Measurements from ENCODE around the gene ZSCAN23. TPM values are rescaled to one million over a fixed set of nuclear protein-coding genes. Genes with fewer than 3 reads are reported as not detected.
A peak's percentile ranks its signal among the peaks of the same experiment; 100 is the strongest.

ZSCAN23 gene
- total and polyA plus RNA-seq, 9 of the 15 experiments (the other 6 are each of a cell fraction or from before 2014, with no cell fraction given): 0.05 to 0.29 (median 0.21) TPM; not detected in 1

DNA sequence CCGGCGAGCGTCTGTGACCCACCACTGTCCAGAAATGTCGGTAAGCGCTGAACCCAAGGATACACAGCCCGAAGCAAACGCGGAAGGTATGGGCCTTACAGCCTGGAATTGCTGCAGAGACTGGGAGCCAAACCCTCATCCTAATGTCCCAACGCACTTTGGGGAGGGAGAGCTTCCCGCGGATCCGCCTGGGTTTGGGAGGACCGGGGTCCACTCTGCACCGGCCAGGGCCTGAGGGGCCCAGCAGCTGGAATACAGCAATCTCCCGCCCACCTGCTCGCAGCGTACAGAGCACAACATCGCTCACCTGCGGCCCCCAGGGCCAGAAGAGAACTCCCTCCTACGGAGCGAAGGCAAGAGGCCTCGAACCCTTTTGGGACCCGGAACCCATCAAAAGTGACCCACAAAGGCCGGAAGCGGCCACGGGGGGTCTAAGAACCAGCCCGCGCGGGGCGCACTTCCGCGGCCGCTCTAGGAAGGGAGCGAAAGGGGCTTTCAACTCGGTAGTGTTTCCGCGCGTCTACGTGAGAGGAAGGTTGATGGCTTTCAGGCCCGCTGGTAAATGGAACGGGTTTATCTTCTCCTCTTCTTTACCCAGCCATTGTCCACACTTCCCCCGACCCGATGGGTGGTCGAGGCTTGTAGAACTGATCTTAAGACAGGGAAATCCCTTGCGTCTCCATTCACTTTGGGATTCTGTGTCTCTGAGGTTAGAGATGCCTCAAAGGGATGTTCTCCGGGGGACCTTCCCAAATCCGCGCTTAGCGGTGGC lies 43.8 kb downstream of the ZSCAN23 start, which contains the start of gene ZSCAN12 (continued):
- TF ChIP-seq, protein P1, sequence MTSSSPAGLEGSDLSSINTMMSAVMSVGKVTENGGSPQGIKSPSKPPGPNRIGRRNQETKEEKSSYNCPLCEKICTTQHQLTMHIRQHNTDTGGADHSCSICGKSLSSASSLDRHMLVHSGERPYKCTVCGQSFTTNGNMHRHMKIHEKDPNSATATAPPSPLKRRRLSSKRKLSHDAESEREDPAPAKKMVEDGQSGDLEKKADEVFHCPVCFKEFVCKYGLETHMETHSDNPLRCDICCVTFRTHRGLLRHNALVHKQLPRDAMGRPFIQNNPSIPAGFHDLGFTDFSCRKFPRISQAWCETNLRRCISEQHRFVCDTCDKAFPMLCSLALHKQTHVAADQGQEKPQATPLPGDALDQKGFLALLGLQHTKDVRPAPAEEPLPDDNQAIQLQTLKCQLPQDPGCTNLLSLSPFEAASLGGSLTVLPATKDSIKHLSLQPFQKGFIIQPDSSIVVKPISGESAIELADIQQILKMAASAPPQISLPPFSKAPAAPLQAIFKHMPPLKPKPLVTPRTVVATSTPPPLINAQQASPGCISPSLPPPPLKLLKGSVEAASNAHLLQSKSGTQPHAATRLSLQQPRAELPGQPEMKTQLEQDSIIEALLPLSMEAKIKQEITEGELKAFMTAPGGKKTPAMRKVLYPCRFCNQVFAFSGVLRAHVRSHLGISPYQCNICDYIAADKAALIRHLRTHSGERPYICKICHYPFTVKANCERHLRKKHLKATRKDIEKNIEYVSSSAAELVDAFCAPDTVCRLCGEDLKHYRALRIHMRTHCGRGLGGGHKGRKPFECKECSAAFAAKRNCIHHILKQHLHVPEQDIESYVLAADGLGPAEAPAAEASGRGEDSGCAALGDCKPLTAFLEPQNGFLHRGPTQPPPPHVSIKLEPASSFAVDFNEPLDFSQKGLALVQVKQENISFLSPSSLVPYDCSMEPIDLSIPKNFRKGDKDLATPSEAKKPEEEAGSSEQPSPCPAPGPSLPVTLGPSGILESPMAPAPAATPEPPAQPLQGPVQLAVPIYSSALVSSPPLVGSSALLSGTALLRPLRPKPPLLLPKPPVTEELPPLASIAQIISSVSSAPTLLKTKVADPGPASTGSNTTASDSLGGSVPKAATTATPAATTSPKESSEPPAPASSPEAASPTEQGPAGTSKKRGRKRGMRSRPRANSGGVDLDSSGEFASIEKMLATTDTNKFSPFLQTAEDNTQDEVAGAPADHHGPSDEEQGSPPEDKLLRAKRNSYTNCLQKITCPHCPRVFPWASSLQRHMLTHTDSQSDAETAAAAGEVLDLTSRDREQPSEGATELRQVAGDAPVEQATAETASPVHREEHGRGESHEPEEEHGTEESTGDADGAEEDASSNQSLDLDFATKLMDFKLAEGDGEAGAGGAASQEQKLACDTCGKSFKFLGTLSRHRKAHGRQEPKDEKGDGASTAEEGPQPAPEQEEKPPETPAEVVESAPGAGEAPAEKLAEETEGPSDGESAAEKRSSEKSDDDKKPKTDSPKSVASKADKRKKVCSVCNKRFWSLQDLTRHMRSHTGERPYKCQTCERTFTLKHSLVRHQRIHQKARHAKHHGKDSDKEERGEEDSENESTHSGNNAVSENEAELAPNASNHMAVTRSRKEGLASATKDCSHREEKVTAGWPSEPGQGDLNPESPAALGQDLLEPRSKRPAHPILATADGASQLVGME (CRISPR knock-in tag; IDR thresholded peaks at IDR 0.05): peak; percentile 97
- TF ChIP-seq, protein P2, sequence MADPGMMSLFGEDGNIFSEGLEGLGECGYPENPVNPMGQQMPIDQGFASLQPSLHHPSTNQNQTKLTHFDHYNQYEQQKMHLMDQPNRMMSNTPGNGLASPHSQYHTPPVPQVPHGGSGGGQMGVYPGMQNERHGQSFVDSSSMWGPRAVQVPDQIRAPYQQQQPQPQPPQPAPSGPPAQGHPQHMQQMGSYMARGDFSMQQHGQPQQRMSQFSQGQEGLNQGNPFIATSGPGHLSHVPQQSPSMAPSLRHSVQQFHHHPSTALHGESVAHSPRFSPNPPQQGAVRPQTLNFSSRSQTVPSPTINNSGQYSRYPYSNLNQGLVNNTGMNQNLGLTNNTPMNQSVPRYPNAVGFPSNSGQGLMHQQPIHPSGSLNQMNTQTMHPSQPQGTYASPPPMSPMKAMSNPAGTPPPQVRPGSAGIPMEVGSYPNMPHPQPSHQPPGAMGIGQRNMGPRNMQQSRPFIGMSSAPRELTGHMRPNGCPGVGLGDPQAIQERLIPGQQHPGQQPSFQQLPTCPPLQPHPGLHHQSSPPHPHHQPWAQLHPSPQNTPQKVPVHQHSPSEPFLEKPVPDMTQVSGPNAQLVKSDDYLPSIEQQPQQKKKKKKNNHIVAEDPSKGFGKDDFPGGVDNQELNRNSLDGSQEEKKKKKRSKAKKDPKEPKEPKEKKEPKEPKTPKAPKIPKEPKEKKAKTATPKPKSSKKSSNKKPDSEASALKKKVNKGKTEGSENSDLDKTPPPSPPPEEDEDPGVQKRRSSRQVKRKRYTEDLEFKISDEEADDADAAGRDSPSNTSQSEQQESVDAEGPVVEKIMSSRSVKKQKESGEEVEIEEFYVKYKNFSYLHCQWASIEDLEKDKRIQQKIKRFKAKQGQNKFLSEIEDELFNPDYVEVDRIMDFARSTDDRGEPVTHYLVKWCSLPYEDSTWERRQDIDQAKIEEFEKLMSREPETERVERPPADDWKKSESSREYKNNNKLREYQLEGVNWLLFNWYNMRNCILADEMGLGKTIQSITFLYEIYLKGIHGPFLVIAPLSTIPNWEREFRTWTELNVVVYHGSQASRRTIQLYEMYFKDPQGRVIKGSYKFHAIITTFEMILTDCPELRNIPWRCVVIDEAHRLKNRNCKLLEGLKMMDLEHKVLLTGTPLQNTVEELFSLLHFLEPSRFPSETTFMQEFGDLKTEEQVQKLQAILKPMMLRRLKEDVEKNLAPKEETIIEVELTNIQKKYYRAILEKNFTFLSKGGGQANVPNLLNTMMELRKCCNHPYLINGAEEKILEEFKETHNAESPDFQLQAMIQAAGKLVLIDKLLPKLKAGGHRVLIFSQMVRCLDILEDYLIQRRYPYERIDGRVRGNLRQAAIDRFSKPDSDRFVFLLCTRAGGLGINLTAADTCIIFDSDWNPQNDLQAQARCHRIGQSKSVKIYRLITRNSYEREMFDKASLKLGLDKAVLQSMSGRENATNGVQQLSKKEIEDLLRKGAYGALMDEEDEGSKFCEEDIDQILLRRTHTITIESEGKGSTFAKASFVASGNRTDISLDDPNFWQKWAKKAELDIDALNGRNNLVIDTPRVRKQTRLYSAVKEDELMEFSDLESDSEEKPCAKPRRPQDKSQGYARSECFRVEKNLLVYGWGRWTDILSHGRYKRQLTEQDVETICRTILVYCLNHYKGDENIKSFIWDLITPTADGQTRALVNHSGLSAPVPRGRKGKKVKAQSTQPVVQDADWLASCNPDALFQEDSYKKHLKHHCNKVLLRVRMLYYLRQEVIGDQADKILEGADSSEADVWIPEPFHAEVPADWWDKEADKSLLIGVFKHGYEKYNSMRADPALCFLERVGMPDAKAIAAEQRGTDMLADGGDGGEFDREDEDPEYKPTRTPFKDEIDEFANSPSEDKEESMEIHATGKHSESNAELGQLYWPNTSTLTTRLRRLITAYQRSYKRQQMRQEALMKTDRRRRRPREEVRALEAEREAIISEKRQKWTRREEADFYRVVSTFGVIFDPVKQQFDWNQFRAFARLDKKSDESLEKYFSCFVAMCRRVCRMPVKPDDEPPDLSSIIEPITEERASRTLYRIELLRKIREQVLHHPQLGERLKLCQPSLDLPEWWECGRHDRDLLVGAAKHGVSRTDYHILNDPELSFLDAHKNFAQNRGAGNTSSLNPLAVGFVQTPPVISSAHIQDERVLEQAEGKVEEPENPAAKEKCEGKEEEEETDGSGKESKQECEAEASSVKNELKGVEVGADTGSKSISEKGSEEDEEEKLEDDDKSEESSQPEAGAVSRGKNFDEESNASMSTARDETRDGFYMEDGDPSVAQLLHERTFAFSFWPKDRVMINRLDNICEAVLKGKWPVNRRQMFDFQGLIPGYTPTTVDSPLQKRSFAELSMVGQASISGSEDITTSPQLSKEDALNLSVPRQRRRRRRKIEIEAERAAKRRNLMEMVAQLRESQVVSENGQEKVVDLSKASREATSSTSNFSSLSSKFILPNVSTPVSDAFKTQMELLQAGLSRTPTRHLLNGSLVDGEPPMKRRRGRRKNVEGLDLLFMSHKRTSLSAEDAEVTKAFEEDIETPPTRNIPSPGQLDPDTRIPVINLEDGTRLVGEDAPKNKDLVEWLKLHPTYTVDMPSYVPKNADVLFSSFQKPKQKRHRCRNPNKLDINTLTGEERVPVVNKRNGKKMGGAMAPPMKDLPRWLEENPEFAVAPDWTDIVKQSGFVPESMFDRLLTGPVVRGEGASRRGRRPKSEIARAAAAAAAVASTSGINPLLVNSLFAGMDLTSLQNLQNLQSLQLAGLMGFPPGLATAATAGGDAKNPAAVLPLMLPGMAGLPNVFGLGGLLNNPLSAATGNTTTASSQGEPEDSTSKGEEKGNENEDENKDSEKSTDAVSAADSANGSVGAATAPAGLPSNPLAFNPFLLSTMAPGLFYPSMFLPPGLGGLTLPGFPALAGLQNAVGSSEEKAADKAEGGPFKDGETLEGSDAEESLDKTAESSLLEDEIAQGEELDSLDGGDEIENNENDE (IDR thresholded peaks at IDR 0.05; ENCODE audit: low read depth, low read length): no peak
- TF ChIP-seq, protein P3, sequence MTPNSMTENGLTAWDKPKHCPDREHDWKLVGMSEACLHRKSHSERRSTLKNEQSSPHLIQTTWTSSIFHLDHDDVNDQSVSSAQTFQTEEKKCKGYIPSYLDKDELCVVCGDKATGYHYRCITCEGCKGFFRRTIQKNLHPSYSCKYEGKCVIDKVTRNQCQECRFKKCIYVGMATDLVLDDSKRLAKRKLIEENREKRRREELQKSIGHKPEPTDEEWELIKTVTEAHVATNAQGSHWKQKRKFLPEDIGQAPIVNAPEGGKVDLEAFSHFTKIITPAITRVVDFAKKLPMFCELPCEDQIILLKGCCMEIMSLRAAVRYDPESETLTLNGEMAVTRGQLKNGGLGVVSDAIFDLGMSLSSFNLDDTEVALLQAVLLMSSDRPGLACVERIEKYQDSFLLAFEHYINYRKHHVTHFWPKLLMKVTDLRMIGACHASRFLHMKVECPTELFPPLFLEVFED (CRISPR knock-in tag; conservative IDR thresholded peaks at IDR 0.05): no peak
- TF ChIP-seq NEUROD1 (IDR thresholded peaks at IDR 0.05; ENCODE audit: borderline replicate concordance, low read depth, low read length, partially characterized antibody) (no peak), SNRNP70 (optimal IDR thresholded peaks at IDR 0.05; ENCODE audit: low read depth, low read length) (no peak), HMG20A (CRISPR knock-in tag; conservative IDR thresholded peaks at IDR 0.05) (no peak)
